T-helper 1 cell treated with Interleukin-12 subunit alpha and Interleukin-12 subunit beta and Interleukin-4 antibody, amounts not matched to agents 30 ng/mL and 1 ng/mL, for 36 hours (primary cell): ENCODE results near the gene SPARC. TPM values are rescaled to one million over a fixed set of nuclear protein-coding genes. Genes with fewer than 3 reads are reported as not detected.
"Not testable (repeated sequence)": the region's sequence is repeated elsewhere in the genome, so short reads cannot be mapped to it uniquely, and the experiment has no call there.

Experiments used
- intact Hi-C: fragments of 100-400 bp; cut with micrococcal nuclease; formaldehyde crosslinking; loops from one replicate; pipeline ENCODE4 v1.15.1; 2024
- total RNA-seq: library from RNA; stranded (reverse); gene quantifications from 2 replicates; pipeline ENCODE4 v1.2.3, GENCODE V29; 2022

Gene SPARC, protein sequence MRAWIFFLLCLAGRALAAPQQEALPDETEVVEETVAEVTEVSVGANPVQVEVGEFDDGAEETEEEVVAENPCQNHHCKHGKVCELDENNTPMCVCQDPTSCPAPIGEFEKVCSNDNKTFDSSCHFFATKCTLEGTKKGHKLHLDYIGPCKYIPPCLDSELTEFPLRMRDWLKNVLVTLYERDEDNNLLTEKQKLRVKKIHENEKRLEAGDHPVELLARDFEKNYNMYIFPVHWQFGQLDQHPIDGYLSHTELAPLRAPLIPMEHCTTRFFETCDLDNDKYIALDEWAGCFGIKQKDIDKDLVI
- total RNA-seq, result 0.42 and 0.44 TPM in 2 replicates

DNA sequence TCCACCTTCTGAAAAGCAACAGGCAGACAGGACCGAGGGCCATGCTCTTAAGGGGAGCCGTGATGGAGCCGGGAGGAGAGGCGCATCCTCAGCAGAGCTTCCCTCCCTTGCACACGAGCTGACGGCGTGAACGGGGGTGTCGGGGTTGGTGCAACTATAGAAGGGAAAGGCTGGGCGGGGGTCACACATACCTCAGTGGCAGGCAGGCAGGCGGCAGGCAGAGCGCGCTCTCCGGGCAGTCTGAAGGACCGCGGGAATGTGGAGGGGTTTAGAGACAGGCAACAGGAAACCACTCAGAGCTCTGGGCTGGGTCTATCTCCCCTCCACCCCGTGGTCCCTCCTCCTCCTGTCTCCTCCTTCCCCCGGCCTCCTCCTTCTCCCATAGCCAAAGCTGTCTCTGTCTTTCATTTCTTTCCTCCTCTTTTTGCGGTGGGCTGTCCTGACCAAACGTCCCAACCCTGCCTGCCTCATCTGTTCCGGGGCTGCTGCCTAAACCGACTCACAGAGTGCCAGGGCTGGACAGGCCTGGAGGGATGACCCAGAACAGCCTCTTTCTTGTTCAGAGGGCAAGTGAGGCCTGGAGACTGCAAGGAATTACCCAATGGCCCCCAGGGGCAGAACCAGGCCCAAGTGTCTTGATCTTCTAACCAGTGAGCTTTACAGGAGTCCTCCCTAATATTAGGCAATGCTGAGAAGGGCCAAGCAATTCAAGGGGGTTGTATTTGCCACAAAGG, at the start of gene SPARC:
Gene SPARC (minus strand): TSS at position 242 of the 734 bp plus-strand sequence. CDS start 10,727 bp downstream, outside the sequence.
- intact Hi-C loops, result no loop called here

DNA sequence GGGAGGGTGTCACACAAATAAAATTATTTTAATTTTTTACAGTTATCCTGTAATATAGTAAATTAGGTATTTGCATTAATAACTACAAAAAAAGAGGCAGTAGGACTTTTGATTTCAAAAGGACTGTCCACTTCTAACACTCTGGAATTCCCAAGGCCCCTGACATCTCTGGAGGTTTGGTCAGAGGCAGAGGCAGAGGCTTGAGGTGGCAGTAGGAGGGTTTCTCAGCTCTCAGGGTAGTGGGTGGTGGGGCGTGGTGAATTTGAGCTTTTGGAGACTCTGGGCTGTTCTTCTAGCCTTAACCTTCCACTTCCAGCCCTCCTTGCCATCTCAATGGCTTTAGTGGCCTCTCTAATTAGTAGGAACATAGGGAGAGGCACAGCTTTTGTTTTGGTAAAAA, 48.9 kb upstream of the SPARC start:
- intact Hi-C loops, result no loop called here

DNA sequence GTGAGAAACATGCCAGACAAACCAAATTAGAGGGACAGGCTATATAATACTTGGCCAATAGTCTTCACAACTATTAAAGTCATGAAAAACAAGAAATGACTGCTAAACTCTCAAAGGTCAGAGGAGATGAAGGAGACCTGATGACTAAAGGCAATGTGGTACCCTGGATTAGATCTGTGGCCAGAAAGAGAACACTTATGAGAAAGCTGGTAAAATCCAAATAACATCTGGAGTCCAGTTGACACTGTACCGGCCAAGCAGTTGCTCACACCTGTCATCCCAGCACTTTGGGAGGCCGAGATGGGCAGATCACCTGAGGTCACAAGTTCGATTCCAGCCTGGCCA, 47.3 kb upstream of the SPARC start:
- intact Hi-C loops, result no loop called here

DNA sequence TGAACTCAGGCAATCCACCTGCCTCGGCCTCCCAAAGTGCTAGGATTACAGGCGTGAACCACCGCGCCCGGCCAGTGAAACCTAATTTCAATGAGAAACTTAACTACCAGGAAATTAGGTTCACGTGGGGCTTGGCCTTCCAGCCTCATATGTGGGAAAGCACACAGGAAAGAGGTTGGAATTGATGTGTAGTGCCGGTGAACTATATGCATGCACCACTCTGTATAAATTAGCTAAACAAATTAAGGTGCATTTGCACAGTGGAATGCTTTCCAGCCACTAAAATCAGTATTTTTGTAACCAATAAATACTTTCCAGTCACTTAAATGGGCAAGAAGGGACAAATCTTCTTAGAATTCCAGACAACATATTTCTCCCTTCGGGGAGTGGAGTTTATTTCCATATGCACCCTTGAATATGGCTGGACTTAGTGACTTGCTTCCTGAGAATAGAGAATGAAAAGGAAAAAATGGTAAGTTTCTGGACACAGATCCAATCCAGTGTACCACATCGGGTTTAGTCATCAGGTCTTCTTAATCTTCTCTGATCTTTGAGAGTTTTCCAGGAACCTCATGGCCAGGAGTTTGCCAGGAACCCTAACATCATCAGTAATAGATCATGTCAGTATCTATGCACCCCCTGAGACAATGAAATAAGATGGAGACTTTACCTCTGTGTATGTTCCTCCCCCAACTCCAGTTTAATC, 46.8 kb upstream of the SPARC start:
- intact Hi-C loops, result no loop called here

DNA sequence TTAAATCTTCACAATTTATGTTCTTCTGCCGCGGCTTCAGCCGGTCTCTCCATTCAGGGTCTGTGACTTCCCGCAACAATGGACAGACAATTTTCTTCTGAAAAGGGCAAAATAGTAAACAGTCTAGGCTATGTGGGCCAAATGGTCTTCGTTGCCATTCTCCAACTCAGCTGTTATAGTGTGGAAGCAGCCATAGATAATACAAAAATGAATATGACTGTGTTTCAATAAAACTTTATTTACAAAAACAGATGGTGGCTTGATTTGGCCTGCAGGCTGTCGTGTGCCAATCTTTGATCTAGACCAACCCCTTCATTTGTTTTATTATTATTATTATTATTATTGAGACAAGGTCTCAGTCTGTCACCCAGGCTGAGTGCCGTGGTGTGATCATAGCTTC, 43.7 kb upstream of the SPARC start:
- intact Hi-C loops, result no loop called here

DNA sequence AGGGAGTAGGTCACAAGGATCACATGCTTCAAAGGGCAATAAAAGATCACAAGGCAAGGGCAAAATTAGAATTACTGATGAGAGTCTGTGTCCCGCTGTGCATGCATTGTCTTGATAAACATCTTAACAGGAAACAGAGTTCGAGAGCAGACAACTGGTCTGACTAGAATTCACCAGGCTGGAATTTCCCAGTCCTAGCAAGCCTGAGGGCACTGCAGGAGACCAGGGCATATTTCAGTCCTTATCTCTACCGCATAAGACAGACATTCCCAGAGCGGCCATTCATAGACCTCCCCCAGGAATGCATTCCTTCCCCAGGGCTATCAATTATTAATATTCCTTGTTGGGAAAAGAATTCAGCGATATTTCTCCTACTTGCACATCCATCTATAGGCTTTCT, 42.9 kb upstream of the SPARC start:
- intact Hi-C loops, result not testable (repeated sequence)

DNA sequence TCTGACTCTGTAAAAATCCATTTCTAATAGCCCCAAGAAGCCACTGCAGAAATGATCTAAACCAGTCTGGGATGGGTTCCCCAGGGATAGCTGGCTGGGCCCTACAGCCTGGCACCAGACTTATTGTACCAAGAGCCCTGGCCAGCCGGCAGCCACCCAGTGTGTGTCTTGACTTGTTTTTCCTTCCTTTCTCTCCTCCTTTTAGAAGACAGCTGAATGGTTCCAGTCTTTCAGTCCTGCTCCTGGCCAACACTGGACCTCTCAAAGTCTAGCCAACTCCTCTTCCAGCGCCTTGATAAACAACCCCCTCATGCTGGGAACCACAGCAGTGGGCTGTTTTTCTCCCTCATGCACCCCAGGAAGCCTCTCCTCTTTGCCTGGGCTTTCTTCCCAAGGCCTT, 37.6 kb upstream of the SPARC start:
- intact Hi-C loops, result loop anchor here (5.0 kb wide), 1 partner anchor 623 kb away; no protein-coding TSS in a partner anchor

DNA sequence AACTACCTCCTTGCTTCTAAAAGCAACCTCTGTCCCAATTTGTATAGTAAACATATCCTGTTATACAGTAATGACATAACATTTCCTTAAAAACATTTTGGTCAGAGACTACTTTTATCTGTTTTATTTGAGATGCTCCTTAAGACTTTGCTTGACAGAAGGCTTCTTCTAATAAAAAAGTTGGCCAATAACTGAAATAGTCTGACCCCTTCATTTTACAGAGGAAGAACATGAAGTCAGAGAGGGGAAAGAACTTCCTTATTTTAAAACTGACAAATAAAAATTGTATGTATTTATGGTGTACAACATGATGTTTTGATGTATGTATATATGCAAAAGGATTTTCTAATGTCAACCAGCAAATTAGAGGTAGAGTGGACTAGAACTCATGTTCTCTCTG, 35.8 kb upstream of the SPARC start:
- intact Hi-C loops, result loop anchor here (5.0 kb wide), 1 partner anchor 625 kb away; no protein-coding TSS in a partner anchor

DNA sequence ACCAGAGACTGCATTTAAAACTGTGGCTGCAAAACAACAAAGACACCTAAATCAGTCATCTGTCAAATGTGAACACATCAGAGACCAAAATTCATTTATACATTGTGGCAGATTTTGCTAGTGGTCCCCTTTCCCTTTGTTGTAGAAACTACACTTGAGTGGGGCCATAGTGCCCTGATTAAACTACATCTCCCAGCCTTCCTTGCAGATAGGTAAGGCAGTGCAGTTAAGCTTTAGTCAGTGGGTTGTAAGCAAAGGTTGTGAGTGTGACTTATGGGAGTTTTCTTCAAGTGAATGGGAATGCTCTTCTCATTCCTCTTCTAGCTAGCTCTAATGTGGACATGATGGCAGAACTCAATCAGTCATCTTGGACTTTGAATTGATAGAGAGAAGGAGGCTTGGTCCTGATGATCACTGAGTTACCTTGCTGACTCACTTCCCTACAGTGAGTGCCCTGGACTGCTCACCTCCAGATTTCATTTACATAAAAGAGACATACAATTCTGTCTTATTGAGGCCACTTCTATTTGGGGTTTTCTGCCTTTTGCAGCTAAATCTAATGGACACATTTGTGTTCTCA, 35.2 kb upstream of the SPARC start:
- intact Hi-C loops, result loop anchor here (5.0 kb wide), 1 partner anchor 625 kb away; no protein-coding TSS in a partner anchor

DNA sequence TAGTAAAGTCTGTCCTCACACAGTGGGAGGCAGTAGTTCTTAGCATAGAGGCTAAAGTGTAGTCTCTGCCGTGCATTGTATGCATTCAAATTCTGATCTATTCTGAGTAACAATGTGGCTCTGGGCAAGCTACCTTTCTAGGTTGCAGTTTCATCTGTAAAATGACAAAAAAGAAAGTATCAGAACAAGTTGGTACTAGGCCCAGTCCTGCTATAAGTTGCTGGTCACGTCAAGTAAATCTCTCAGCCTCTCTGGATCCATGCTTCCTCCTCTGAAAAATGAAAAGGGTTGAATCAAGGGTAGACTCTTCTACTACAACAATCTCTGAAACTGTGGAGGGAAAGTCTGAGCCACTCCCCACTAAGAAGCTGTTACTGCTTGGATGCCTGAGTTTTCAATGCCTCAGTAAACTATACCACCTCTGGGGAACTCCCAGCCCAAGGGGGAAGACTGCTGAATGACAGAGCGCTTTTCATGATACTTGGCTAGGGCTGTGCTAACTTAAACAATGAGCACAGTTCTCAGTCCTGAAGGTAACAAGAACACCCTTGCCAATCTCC, 34.5 kb upstream of the SPARC start:
- intact Hi-C loops, result loop anchor here (5.0 kb wide), 1 partner anchor 626 kb away; no protein-coding TSS in a partner anchor

DNA sequence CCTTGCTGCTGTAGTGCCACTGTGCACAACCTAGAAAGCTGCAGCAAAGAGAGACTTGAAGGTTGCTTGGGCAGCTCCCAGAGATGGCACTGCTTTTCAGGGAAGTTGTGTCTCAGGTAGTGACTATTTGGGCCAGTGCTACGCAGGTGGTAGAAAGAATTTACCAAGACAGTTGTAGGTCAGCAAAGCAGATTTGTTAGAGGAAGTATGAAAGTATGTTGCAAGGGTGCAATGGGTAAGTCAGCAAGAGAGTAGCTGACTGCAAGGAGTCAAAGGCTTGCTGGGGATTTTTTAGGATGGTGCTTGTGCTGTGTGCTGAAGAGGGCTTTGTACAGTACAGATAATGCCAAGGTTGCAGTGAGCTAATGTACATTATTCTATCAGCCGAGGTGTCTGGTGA, 33.5 kb upstream of the SPARC start:
- intact Hi-C loops, result loop anchor here (5.0 kb wide), 1 partner anchor 627 kb away; no protein-coding TSS in a partner anchor

DNA sequence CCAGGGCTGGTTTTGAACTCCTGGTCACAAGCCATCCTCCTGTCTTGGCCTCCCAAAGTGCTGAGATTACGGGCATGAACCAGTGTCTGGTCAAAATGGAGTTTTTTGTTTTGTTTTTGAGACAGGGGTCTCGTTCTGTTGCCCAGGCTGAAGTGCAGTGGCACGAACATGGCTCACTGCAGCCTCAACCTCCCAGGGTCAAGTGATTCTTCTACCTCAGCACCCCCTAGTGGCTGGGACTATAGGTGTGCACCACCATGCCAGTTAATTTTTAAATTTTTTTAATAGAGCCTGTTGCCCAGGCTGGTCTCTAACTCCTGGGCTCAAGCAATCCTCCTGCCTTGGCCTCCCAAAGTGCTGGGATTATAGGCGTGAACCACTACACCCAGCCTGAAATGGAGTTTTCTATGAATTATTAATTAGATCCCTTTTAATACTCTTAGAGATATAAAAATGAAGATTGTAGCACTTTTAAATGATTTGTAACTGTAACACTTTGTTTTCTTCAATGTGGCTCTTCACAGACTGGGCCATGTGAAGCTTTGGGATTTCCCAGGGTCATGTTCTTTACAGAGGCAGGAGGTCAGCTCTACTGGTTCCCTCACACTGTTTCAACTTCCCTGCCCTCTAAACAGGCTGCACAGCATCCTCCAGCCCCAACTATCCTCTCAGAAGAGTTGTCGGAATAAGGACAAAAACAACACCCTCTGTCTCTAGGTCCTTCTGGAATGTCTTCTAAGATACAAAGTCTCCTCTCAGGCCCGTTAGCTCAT, 32.7 kb upstream of the SPARC start:
- intact Hi-C loops, result loop anchor here (1.0 kb wide), 1 partner anchor 60 kb away; no protein-coding TSS in a partner anchor

DNA sequence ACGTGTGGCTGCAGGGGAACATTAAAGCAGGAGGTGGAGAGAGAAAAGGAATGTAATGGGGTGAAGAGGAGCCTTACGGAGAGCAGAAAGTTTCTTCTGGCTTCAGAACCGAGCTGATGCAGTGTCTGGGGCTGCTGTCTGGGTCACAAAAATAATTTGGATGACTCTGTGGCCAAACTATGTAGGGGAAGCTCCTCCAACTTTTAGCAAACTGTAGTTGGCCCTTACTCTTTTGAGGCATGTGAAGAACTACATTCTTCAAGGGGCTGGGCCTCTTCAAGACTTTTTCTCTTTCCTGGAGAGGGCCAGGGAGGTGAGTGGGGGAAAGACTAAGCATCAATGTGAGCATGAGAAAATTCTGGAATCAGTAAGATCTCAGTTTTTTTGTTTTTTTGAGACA, 31.9 kb upstream of the SPARC start:
- intact Hi-C loops, result loop anchor here (1.0 kb wide), 1 partner anchor 59 kb away; no protein-coding TSS in a partner anchor

DNA sequence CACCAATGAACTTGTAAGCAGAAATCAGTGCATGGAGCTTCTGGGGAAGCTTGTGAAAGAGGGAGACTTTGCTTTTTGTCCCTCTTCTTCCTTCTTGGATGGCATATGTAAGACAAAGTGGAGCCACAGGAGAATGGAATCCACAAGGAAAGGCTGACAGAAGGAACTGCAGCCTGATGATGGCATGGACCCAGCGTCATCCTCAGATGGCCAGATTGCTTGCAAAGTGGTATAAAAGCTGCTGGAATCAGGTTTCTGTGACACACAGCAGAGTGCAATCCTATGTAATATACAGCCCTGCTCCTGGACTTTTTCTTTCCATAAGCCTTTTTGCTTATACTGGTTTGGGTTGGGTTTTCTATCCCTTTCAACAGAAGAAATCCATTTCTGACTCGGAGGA, 31.4 kb upstream of the SPARC start:
- intact Hi-C loops, result no loop called here

DNA sequence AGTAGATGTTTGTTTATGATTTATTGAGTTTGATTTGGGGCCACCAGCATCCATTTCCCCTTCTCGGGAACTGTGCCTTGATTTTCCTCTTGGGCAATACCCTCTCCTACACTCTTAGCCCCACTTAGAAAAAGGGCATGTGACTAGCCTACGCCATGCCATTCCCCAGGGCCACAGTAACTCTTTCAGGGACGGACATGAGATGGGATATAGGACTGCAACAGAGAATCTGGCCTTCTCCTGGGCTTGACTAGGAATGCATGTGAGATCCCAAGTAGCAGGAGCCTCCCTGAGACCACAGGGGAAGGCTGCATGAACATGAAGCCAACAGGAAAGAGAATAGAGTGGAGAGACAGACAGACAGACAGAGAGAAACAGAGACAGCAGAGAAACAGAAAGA, 30.7 kb upstream of the SPARC start:
- intact Hi-C loops, result no loop called here

DNA sequence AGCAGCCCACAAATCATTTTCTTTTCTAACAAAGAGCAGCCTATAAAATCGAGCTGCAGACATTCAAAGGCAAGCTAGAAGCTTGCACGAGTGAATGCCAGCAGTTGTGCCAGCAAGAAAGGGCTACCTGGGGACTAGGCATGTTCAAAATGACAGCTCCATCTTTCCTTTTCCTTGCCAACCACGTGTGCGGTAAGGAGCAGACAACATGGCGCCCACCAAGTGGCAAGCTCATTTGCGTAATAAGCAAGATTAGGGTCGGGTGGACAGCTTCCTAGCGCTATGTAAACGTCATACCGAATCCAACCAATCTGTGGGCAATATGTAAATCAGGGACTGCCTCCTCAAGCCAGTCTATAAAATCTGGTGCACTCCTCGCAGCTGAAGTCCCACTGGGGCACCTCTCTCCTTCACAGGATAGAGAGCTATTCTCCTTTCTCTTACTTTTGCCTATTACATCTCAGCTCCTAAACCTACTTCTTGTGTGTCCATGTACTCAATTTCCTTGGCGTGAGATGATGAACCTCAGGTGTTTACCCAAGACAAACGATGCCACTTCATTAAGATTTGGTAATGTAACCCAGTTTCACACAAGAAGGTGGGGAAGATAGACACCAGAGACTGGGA, 22.5 kb upstream of the SPARC start:
- intact Hi-C loops, result no loop called here

DNA sequence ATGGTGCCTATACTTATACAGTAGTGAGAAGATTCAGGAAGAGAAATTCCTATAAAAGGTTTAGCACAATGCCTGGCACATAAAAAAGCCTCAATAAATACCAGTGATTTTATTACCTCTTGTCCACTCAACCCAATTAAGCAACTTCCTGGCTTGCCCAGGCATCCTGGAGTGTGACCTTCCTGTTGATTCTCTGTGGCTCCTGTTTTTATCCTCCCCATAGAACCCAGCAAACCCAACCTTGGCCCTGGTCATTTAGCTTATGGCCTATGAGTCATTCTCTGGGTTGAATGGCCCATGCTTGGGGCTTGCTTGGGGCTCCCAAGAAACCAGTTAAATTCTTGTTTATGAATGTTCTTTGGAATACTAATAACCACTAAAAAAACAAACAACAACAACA, 21.4 kb upstream of the SPARC start:
- intact Hi-C loops, result no loop called here

DNA sequence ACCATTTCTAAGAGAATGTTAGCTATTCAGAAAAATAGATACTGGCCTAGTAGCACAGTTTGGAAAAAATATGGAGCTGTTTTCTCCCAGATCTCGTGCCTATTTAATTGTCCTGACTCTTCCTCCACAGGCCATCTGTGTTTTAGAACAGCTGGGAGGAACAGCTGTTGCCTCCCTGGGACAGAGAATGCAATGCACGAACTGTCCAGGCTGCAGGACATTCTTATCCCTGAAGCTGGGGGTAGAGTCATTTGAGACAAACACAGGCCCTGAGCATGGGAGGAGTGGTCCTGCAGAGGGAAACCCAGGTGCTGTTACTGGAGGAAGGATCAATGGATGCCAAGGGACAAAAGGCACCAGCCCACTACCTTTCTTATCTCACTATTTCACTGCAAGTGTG, 20.9 kb upstream of the SPARC start:
- intact Hi-C loops, result no loop called here

DNA sequence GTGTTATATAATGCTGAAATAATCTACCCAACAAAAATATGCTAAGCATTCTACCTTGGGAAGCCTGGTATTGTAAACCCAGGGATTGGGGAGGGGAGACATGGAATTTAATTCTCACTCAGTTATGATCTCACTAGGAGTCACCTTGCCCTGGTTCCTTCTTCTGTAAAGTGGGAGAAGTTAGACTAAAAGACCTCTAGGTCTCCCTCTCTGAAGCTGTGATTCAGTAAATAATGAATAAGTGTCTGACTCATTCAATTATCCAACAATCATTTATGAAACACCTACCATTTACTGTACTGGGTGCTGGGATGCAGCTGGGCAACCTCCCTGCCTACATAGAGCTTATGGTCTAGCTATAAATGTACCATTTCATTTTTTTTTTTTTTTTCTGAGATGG, 20.2 kb upstream of the SPARC start:
- intact Hi-C loops, result no loop called here

DNA sequence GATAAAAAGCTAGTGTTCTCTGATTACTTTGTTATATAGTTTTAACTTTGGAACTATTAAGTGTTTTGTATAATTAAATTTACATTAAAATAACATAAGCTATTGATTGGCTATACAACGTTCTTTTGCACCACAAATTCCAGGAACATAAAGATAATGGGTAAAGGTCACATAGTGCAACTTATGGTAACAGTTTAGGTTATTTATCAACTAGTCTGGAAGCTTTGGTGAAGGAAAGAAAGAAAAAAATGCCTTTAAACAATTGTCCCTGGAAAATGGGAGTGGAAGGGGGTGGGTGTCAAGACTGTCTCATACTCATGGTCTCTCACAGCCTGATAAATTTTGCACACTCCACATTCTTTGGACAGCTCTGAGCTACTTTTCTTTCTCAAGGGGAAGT, 17.1 kb upstream of the SPARC start:
- intact Hi-C loops, result no loop called here
